ENCODE data around the gene ATP8A2.

The ATP8A2 gene

DNA sequence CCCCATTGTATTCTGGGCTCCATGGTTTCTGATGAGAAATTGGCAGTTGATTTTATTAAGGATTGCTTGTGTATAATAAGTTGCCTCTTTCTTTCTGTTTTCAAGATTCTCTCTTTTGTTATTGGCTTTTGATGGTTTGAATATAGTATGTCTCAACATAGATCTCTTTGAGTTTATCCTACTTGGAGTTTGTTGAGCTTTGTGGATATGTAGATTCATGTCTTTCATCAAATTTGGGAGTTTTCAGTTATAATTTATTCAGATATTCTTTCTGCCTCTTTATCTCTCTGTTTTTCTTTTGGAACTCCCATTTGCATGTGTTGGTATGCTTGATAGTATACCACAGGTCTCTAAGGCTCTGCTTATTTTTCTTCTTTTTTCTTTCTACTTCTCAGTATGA lies 296.6 kb downstream of the ATP8A2 start:
- H3K36me3 ChIP-seq (ENCODE audit: insufficient read depth, low read length): no peaks in the 10 kb centered on the region
- no peaks in the 10 kb centered on the region for H3K4me1 ChIP-seq (ENCODE audit: insufficient read depth, low read length)
- H3K9me3 ChIP-seq (ENCODE audit: control insufficient read depth, insufficient read depth, low read length): no peaks in the 10 kb centered on the region; the same call in 1 of the 2 replicates
- H3K9ac ChIP-seq (ENCODE audit: low read depth, low read length): no peak overlapping the region

DNA sequence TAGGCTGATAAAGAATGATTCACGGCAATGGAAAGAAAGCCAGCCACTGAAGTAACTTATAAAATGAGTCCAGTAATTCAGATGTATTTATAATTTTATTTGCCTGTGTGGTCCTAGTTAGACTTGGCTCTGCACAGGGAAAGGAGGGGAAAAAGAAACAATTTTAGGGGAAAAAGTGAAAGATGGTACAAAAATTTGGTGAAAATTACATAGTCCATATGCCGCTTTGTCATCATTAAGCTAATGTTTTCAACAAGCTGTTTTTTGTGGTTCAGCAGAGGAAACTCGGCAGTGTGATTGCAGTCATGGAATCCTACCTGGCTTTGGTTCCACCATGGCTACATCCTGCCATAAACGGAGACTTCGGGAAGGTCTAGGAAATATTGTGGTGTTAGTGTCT lies 301.9 kb downstream of the ATP8A2 start:
- no peaks in the 10 kb centered on the region; the same call in 1 of the 2 replicates for H3K9me3 ChIP-seq (ENCODE audit: control insufficient read depth, insufficient read depth, low read length)
- no peak overlapping the region for H3K9ac ChIP-seq (ENCODE audit: low read depth, low read length)
- H3K4me1 ChIP-seq (ENCODE audit: insufficient read depth, low read length): 0 out of 2 replicates have a peak, but pooled peaks cover 7% of the 10 kb centered on the region
- no peaks in the 10 kb centered on the region for H3K36me3 ChIP-seq (ENCODE audit: insufficient read depth, low read length)

- no peaks in the 10 kb centered on the region for H3K36me3 ChIP-seq (ENCODE audit: insufficient read depth, low read length)
- H3K9ac ChIP-seq (ENCODE audit: low read depth, low read length): no peak overlapping the region
- H3K4me1 ChIP-seq (ENCODE audit: insufficient read depth, low read length): 0 out of 2 replicates have a peak, but pooled peaks cover 7% of the 10 kb centered on the region
- no peaks in the 10 kb centered on the region; the same call in 1 of the 2 replicates for H3K9me3 ChIP-seq (ENCODE audit: control insufficient read depth, insufficient read depth, low read length)
Measured at GRCh38 chr13:25674371-25674770, 302.6 kb downstream of the ATP8A2 start.

DNA sequence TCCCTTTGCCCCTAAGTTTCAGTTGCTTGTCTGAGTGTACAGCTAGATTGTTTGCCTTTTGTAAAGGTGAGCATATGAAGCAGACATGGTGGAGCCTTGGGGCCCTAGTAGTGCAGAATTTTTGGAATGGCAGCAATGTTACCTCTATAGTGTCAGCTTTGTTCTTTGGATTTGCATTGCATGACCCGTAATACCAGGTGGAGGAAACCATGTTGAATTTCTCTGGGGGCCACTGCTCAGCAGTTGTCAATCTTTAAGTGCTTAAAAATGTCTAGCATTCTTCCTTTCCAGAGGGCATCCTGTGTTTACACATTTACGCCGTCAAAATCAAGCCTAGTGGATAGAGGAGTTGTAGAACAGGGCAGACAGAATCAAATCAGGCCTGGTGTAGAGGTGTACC lies 303.3 kb downstream of the ATP8A2 start:
- Histone ChIP-seq H3K36me3 (ENCODE audit: insufficient read depth, low read length) (no peaks in the 10 kb centered on the region), H3K9me3 (ENCODE audit: control insufficient read depth, insufficient read depth, low read length) (no peaks in the 10 kb centered on the region; the same call in 1 of the 2 replicates)

DNA sequence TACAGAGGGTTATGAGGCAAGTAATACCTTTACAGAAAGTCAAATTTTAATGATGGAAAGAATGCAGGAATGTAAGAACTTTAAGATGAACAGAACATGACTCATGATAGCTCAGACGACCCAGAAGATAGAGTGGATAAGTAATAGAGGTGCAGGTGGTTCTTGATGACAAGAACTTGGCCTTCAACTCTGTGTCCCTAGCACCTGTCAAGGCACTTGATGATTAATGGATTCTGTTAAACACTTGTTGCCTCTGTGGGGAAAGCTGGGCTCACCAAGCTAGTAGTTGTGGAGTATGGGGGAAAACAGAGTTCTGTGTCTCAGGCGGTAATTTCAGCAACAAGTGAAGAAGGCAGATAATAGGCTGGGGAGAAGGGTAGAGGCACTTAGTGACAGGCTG lies 306.2 kb downstream of the ATP8A2 start:
- H3K36me3 ChIP-seq (ENCODE audit: insufficient read depth, low read length): no peaks in the 10 kb centered on the region
- H3K4me1 ChIP-seq (ENCODE audit: insufficient read depth, low read length): 0 out of 2 replicates have a peak, but pooled peaks cover 7% of the 10 kb centered on the region

More for the DNA sequence above, 303.3 kb downstream of the ATP8A2 start:
- Histone ChIP-seq H3K4me1 (ENCODE audit: insufficient read depth, low read length) (0 out of 2 replicates have a peak, but pooled peaks cover 7% of the 10 kb centered on the region), H3K9ac (ENCODE audit: low read depth, low read length) (no peak overlapping the region)

GRCh38 chr13:25678398-25678797 lies 306.6 kb downstream of the ATP8A2 start:
- H3K9me3 ChIP-seq (ENCODE audit: control insufficient read depth, insufficient read depth, low read length): peaks cover 3% of the 10 kb centered on the region; the same call in 1 of the 2 replicates
- no peak overlapping the region for H3K9ac ChIP-seq (ENCODE audit: low read depth, low read length)
- H3K4me1 ChIP-seq (ENCODE audit: insufficient read depth, low read length): 0 out of 2 replicates have a peak, but pooled peaks cover 7% of the 10 kb centered on the region
- no peaks in the 10 kb centered on the region for H3K36me3 ChIP-seq (ENCODE audit: insufficient read depth, low read length)

More for the DNA sequence above, 306.2 kb downstream of the ATP8A2 start:
- H3K9ac ChIP-seq (ENCODE audit: low read depth, low read length): no peak overlapping the region
- H3K9me3 ChIP-seq (ENCODE audit: control insufficient read depth, insufficient read depth, low read length): peaks cover 3% of the 10 kb centered on the region; the same call in 1 of the 2 replicates

- H3K9me3 ChIP-seq (ENCODE audit: control insufficient read depth, insufficient read depth, low read length): peaks cover 3% of the 10 kb centered on the region; the same call in 1 of the 2 replicates
- 0 out of 2 replicates have a peak, but pooled peaks cover 7% of the 10 kb centered on the region for H3K4me1 ChIP-seq (ENCODE audit: insufficient read depth, low read length)
- H3K36me3 ChIP-seq (ENCODE audit: insufficient read depth, low read length): no peaks in the 10 kb centered on the region
- no peak overlapping the region for H3K9ac ChIP-seq (ENCODE audit: low read depth, low read length)
Measured at GRCh38 chr13:25679159-25679558, 307.4 kb downstream of the ATP8A2 start.

GRCh38 chr13:25679936-25680335 lies 308.2 kb downstream of the ATP8A2 start:
- Histone ChIP-seq H3K4me1 (ENCODE audit: insufficient read depth, low read length) (0 out of 2 replicates have a peak, but pooled peaks cover 1% of the 10 kb centered on the region), H3K9me3 (ENCODE audit: control insufficient read depth, insufficient read depth, low read length) (peaks cover 3% of the 10 kb centered on the region; the same call in 1 of the 2 replicates), H3K9ac (ENCODE audit: low read depth, low read length) (no peak overlapping the region), H3K36me3 (ENCODE audit: insufficient read depth, low read length) (no peaks in the 10 kb centered on the region)

DNA sequence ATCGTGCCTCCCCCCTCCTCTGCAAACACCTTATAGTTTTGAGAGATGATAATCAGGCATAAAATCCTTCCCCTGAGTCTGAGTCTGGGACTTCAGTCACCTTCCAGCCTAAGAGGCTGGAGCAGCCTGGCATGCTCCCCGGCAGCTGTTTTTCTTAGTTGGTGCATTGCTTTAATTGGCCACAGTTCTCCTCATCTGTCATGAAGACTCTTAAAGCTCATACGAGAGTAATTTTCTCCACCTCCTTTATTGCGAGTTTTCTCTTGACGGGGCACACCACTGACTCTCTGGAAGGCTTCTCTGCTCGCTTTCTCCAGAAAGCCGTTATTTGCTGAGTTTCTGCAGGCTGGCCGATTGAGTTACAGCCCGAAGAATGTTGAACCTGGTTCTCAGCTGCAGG lies 310.5 kb downstream of the ATP8A2 start:
- Histone ChIP-seq H3K36me3 (ENCODE audit: insufficient read depth, low read length) (no peaks in the 10 kb centered on the region), H3K9ac (ENCODE audit: low read depth, low read length) (no peak overlapping the region), H3K9me3 (ENCODE audit: control insufficient read depth, insufficient read depth, low read length) (peaks cover 3% of the 10 kb centered on the region; the same call in 1 of the 2 replicates), H3K4me1 (ENCODE audit: insufficient read depth, low read length) (no peaks in the 10 kb centered on the region)

GRCh38 chr13:25683056-25683455 lies 311.3 kb downstream of the ATP8A2 start:
- H3K36me3 ChIP-seq (ENCODE audit: insufficient read depth, low read length): no peaks in the 10 kb centered on the region
- no peaks in the 10 kb centered on the region for H3K4me1 ChIP-seq (ENCODE audit: insufficient read depth, low read length)
- H3K9ac ChIP-seq (ENCODE audit: low read depth, low read length): no peak overlapping the region
- H3K9me3 ChIP-seq (ENCODE audit: control insufficient read depth, insufficient read depth, low read length): peaks cover 3% of the 10 kb centered on the region; the same call in 1 of the 2 replicates

DNA sequence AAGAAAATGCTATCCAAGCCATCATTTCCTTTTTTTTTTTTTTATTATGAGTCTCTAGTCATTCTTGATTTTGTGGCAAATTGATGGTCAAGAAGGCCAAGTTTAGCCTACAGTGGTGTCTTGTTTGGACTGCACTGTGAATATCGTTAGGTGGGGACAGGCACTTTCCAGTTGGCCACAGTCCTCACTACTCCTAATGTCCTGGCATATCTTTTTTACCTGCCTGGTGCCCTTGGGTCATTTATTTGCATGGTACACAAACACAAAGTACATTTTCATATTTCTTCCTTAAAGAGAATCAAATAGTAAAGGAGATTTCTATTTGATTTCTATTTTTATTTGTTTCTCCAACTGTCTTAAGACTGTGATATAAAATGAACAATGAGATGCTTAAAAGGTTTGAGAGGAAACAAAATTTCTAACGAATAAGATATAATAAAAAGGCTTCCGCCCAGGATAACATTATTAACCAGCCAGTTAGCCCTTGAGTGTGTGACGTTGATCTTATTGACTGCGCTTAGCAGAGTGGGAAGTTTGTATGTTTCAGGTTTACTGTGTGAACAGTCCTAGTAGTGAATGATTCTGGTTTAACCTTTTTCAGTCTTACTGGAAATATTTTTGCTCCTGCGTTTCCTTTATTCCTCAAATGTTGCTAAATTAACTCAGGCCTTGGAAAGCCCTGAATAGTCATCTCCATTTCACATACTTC lies 312.0 kb downstream of the ATP8A2 start:
- no peaks in the 10 kb centered on the region for H3K36me3 ChIP-seq (ENCODE audit: insufficient read depth, low read length)

GRCh38 chr13:25684491-25684890 lies 312.7 kb downstream of the ATP8A2 start:
- Histone ChIP-seq H3K36me3 (ENCODE audit: insufficient read depth, low read length) (no peaks in the 10 kb centered on the region), H3K9me3 (ENCODE audit: control insufficient read depth, insufficient read depth, low read length) (peaks cover 3% of the 10 kb centered on the region; the same call in 1 of the 2 replicates), H3K4me1 (ENCODE audit: insufficient read depth, low read length) (no peaks in the 10 kb centered on the region), H3K9ac (ENCODE audit: low read depth, low read length) (no peak overlapping the region)

More for the DNA sequence above, 312.0 kb downstream of the ATP8A2 start:
- peaks cover 3% of the 10 kb centered on the region; the same call in 1 of the 2 replicates for H3K9me3 ChIP-seq (ENCODE audit: control insufficient read depth, insufficient read depth, low read length)
- H3K9ac ChIP-seq (ENCODE audit: low read depth, low read length): no peak overlapping the region
- no peaks in the 10 kb centered on the region for H3K4me1 ChIP-seq (ENCODE audit: insufficient read depth, low read length)

- no peak overlapping the region for H3K9ac ChIP-seq (ENCODE audit: low read depth, low read length)
- no peaks in the 10 kb centered on the region for H3K9me3 ChIP-seq (ENCODE audit: control insufficient read depth, insufficient read depth, low read length)
- no peaks in the 10 kb centered on the region for H3K4me1 ChIP-seq (ENCODE audit: insufficient read depth, low read length)
- no peaks in the 10 kb centered on the region for H3K36me3 ChIP-seq (ENCODE audit: insufficient read depth, low read length)
Measured at GRCh38 chr13:25686831-25687470, 315.2 kb downstream of the ATP8A2 start.

DNA sequence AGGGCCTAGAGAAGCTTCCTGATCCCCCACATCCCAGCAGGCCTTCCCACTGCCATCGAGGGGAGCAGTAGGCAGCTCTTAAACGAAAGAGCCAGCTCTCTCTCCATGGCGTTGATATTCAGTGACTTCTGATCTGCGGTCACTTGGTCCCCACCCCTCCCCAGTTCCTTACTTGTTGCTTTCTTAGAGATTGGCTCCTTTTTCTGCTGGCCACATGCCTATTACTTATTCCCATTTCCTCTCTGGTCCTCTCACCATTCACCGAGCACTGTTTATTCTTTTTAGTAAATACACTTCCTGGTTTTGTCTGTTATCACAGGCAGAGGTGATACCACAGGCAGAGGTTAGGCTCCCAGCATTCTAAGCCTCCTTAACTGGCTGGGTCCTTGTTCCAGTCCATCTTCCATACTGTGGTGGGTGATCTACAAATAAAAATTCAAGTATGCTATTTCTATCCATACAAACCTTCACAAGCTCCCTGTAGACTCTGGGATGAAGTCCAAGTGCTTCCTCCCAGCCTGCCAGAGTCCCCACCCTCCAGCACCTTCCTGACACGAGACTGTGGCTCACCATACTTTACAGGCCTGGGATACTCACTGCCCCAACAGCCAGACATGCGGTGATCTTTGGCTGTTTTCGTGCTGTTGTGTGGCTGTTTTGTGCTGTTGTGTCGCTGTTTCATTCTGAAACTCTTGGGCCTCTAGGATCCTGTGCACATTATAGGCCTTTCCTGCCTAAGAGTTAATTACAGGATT lies 315.9 kb downstream of the ATP8A2 start:
- H3K4me1 ChIP-seq (ENCODE audit: insufficient read depth, low read length): no peaks in the 10 kb centered on the region
- no peaks in the 10 kb centered on the region for H3K36me3 ChIP-seq (ENCODE audit: insufficient read depth, low read length)
- no peaks in the 10 kb centered on the region for H3K9me3 ChIP-seq (ENCODE audit: control insufficient read depth, insufficient read depth, low read length)
- H3K9ac ChIP-seq (ENCODE audit: low read depth, low read length): no peak overlapping the region
